SU-DHL-6 (cell line): ENCODE data around the gene ALOX5.

ENCODE experiments used
- H2AFZ ChIP-seq: fragments of 200-600 bp; sonication (generic); 2 replicates; pipeline ENCODE4 v1.6.1; 2014; ENCODE audit warnings: low read depth, mild to moderate bottlenecking, moderate library complexity, mixed read lengths, antibody characterized with exemption, low read length; ENCODE audit not compliant: severe bottlenecking
- H3F3A ChIP-seq: fragments of 200-600 bp; shearing (Covaris generic); 2 replicates; pipeline ENCODE4 v1.6.0; 2016; ENCODE audit warnings: antibody characterized with exemption, mild to moderate bottlenecking; ENCODE audit not compliant: insufficient read depth
- H3K27ac ChIP-seq: fragments of 200-600 bp; sonication (generic); 2 replicates; pipeline ENCODE4 v1.5.1; 2016; ENCODE audit warnings: low read depth, mild to moderate bottlenecking, low read length, moderate library complexity, mixed read lengths
- H3K27me3 ChIP-seq: fragments of 200-600 bp; sonication (generic), shearing (Covaris generic); 2 replicates; pipeline ENCODE4 v1.6.0; 2014; ENCODE audit warnings: mild to moderate bottlenecking, low read length
- H3K36me3 ChIP-seq: fragments of 200-600 bp; sonication (generic); 2 replicates; pipeline ENCODE4 v1.6.1; 2014; ENCODE audit warnings: mild to moderate bottlenecking, low read length, mixed read lengths
- H3K4me2 ChIP-seq: fragments of 300-600, 200-600 bp; shearing (Covaris generic), sonication (generic); 2 replicates; pipeline ENCODE4 v1.6.0; 2014; ENCODE audit warnings: low read length, low read depth, mild to moderate bottlenecking; ENCODE audit not compliant: poor library complexity, severe bottlenecking
- H3K4me3 ChIP-seq: fragments of 200-600 bp; sonication (generic); 2 replicates; pipeline ENCODE4 v1.5.1; 2014; ENCODE audit warnings: antibody characterized with exemption, low read length, mild to moderate bottlenecking, mixed read lengths; ENCODE audit not compliant: insufficient read depth, poor library complexity, severe bottlenecking
- H3K79me2 ChIP-seq: fragments of 200-600 bp; sonication (generic); 2 replicates; pipeline ENCODE4 v1.6.1; 2014; ENCODE audit warnings: mild to moderate bottlenecking, low read length, moderate library complexity; ENCODE audit not compliant: insufficient read depth
- H3K9ac ChIP-seq: fragments of 200-600 bp; sonication (generic); 2 replicates; pipeline ENCODE4 v1.7.0; 2014; ENCODE audit warnings: mild to moderate bottlenecking, low read length
- H3K9me2 ChIP-seq: fragments of 200-600 bp; sonication (generic); replicated peaks from 2 replicates; pipeline ENCODE4 v1.6.1; 2014; ENCODE audit warnings: low read length; ENCODE audit not compliant: insufficient read depth
- H3K9me3 ChIP-seq: fragments of 200-600 bp; sonication (generic); 2 replicates; pipeline ENCODE4 v1.6.1; 2014; ENCODE audit warnings: low read length, mixed read lengths; ENCODE audit not compliant: insufficient read depth
- H4K20me1 ChIP-seq: fragments of 200-600 bp; sonication (generic); 2 replicates; pipeline ENCODE4 v1.6.1; 2014; ENCODE audit warnings: low read depth, mild to moderate bottlenecking, antibody characterized with exemption, low read length, moderate library complexity, mixed read lengths
- CTCF ChIP-seq: fragments of 200-600 bp; sonication (generic); IDR thresholded peaks from one replicate; pipeline ENCODE4 v1.5.1; 2017; ENCODE audit warnings: antibody characterized with exemption, mild to moderate bottlenecking, low read length, moderate library complexity; ENCODE audit not compliant: insufficient read depth, poor library complexity, severe bottlenecking
- EZH2phosphoT487 ChIP-seq: fragments of 200-600 bp; sonication (generic), shearing (Covaris generic); conservative IDR thresholded peaks from 2 replicates; pipeline ENCODE4 v1.6.1; 2018; ENCODE audit warnings: mild to moderate bottlenecking, antibody characterized with exemption, low read length, moderate library complexity, mixed read lengths

The ALOX5 gene

GRCh38 chr10:45461034-45461433 is 87.0 kb downstream of the ALOX5 start:
- Histone ChIP-seq H3K9me3 (no peaks in the 10 kb centered on the region), H3K9ac (peak overlapping the region; percentile 54), H3K4me3 (peak overlapping the region; percentile 44), H4K20me1 (no peaks in the 10 kb centered on the region), H3F3A (peaks cover 11% of the 10 kb centered on the region), H3K27ac (peak overlapping the region; percentile 92), H2AFZ (peak overlapping the region; percentile 72), H3K27me3 (no peaks in the 10 kb centered on the region), H3K79me2 (no peaks in the 10 kb centered on the region), H3K4me2 (peak overlapping the region; percentile 90), H3K9me2 (no peaks in the 10 kb centered on the region), H3K36me3 (no peaks in the 10 kb centered on the region)
- TF ChIP-seq EZH2phosphoT487 (no peak), CTCF (no peak)

GRCh38 chr10:45463244-45464116 is 89.5 kb downstream of the ALOX5 start:
- no peaks in the 10 kb centered on the region for H4K20me1 ChIP-seq
- peak overlapping the region; percentile 92 for H3K27ac ChIP-seq
- H3K4me2 ChIP-seq: peak overlapping the region; percentile 90
- no peaks in the 10 kb centered on the region for H3K27me3 ChIP-seq
- TF ChIP-seq EZH2phosphoT487: no peak
- TF ChIP-seq CTCF: no peak
- H3K79me2 ChIP-seq: no peaks in the 10 kb centered on the region
- no peaks in the 10 kb centered on the region for H3K9me3 ChIP-seq
- H3K9me2 ChIP-seq: no peaks in the 10 kb centered on the region
- no peak overlapping the region for H2AFZ ChIP-seq
- no peaks in the 10 kb centered on the region for H3K36me3 ChIP-seq
- peak overlapping the region; percentile 10 for H3K4me3 ChIP-seq
- peak overlapping the region; percentile 54; the same call in 1 of the 2 replicates for H3K9ac ChIP-seq
- peaks cover 11% of the 10 kb centered on the region for H3F3A ChIP-seq

GRCh38 chr10:45464958-45465567 is 91.0 kb downstream of the ALOX5 start:
- Histone ChIP-seq H3K27me3 (no peaks in the 10 kb centered on the region), H3K4me2 (peak overlapping the region; percentile 90), H3K27ac (peak overlapping the region; percentile 43), H2AFZ (no peak overlapping the region), H3K79me2 (no peaks in the 10 kb centered on the region), H3K9me3 (no peaks in the 10 kb centered on the region), H3F3A (peaks cover 11% of the 10 kb centered on the region), H3K36me3 (no peaks in the 10 kb centered on the region), H4K20me1 (no peaks in the 10 kb centered on the region), H3K9ac (peak overlapping the region; percentile 25), H3K4me3 (no peak overlapping the region), H3K9me2 (no peaks in the 10 kb centered on the region)
- TF ChIP-seq CTCF (peak; percentile 78), EZH2phosphoT487 (no peak)
